Measurements from ENCODE around the gene MYO1H.

GRCh38 chr12:109310247-109311125, 37.2 kb upstream of the MYO1H start:
- TF ChIP-seq EZH2 (IDR thresholded peaks at IDR 0.05) (no peak), POLR2AphosphoS5 (IDR thresholded peaks at IDR 0.05; ENCODE audit: borderline replicate concordance, low read depth, low read length) (no peak), FOXP2 (optimal IDR thresholded peaks at IDR 0.05; ENCODE audit: control extremely low read depth, extremely low read length, insufficient read depth) (no peak)

All from SK-N-MC (cell line).